Mucosa of stomach (tissue), 1 donor: ENCODE measurements around the gene NLRP13.

ENCODE experiments used
- H3K27me3 ChIP-seq: one replicate; pipeline ENCODE4 v1.7.0; 2013; ENCODE audit warnings: mild to moderate bottlenecking, low read length; ENCODE audit not compliant: control insufficient read depth, insufficient read depth
- H3K36me3 ChIP-seq: one replicate; pipeline ENCODE4 v1.7.0; 2013; ENCODE audit warnings: low read length; ENCODE audit not compliant: control insufficient read depth, insufficient read depth
- H3K4me1 ChIP-seq: one replicate; pipeline ENCODE4 v1.7.0; 2013; ENCODE audit warnings: mild to moderate bottlenecking, low read length; ENCODE audit not compliant: control insufficient read depth, insufficient read depth
- H3K4me3 ChIP-seq: one replicate; pipeline ENCODE4 v1.7.0; 2013; ENCODE audit warnings: low read length
- H3K9ac ChIP-seq: one replicate; pipeline ENCODE4 v1.7.0; 2013; ENCODE audit warnings: mild to moderate bottlenecking, low read length, moderate library complexity
- H3K9me3 ChIP-seq: one replicate; pipeline ENCODE4 v1.7.0; 2013; ENCODE audit warnings: mild to moderate bottlenecking, low read length, moderate library complexity; ENCODE audit not compliant: control insufficient read depth
- donor health status: Pancreatic carcinoma.

Gene NLRP13

DNA sequence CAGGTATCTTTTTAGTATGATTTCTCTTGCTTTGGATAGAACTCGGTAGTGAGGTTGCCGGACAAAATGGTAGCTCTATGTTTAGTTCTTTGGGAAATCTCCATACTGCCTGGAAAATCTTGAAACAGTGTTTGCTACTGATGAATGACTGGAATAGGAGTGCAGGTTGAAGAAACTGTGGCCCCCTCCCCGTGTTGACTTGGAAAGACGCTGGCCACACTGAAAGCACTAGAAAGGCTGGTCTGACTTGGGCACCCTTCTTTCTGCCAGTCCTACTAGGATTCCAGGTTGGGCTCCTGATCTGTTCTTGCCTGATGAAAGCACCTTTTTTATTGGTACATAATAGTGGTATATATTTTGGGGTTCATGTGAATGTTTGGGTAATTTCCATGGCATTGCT is 49.5 kb downstream of the NLRP13 start:
- Histone ChIP-seq H3K9me3 (no peaks in the 10 kb centered on the region), H3K4me1 (no peaks in the 10 kb centered on the region), H3K27me3 (no peaks in the 10 kb centered on the region)

DNA sequence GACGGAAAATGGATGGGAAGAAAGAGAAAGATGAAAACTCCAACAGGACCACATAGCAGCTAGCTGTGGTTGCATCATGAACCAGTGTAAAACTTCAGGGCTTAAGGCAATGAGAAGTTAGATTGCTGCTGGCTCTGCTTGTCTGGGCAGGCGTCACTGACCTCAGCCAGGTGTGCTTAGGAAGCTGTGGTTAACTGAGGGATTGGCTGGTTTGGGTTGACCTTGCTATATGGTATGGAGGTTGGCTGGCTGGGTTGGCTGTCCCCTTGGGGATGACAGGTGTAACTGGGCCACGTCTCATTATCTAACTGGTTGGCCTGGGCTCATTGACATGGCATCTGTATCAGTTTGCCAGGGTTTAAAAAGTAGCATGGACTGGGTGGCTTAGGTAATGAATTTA is 54.9 kb downstream of the NLRP13 start:
- Histone ChIP-seq H3K4me3 (no peak overlapping the region), H3K27me3 (no peaks in the 10 kb centered on the region), H3K9ac (no peak overlapping the region), H3K9me3 (no peaks in the 10 kb centered on the region), H3K4me1 (no peaks in the 10 kb centered on the region), H3K36me3 (no peaks in the 10 kb centered on the region)

More for the DNA sequence above, 49.5 kb downstream of the NLRP13 start:
- Histone ChIP-seq H3K9ac (no peak overlapping the region), H3K4me3 (no peak overlapping the region), H3K36me3 (no peaks in the 10 kb centered on the region)

- Histone ChIP-seq H3K9ac (no peak overlapping the region), H3K9me3 (no peaks in the 10 kb centered on the region), H3K27me3 (no peaks in the 10 kb centered on the region), H3K4me1 (no peaks in the 10 kb centered on the region), H3K36me3 (no peaks in the 10 kb centered on the region), H3K4me3 (no peak overlapping the region)
Observed at GRCh38 chr19:55870736-55871135, 61.4 kb downstream of the NLRP13 start.

- Histone ChIP-seq H3K4me1 (no peaks in the 10 kb centered on the region), H3K9me3 (no peaks in the 10 kb centered on the region), H3K27me3 (no peaks in the 10 kb centered on the region)
Observed at GRCh38 chr19:55867101-55867500, 65.0 kb downstream of the NLRP13 start.

GRCh38 chr19:55866521-55866920 is 65.6 kb downstream of the NLRP13 start:
- Histone ChIP-seq H3K9ac (no peak overlapping the region), H3K36me3 (no peaks in the 10 kb centered on the region), H3K4me1 (no peaks in the 10 kb centered on the region), H3K9me3 (no peaks in the 10 kb centered on the region), H3K4me3 (no peak overlapping the region), H3K27me3 (no peaks in the 10 kb centered on the region)

More at GRCh38 chr19:55867101-55867500, 65.0 kb downstream of the NLRP13 start:
- no peak overlapping the region for H3K4me3 ChIP-seq
- no peak overlapping the region for H3K9ac ChIP-seq
- no peaks in the 10 kb centered on the region for H3K36me3 ChIP-seq

DNA sequence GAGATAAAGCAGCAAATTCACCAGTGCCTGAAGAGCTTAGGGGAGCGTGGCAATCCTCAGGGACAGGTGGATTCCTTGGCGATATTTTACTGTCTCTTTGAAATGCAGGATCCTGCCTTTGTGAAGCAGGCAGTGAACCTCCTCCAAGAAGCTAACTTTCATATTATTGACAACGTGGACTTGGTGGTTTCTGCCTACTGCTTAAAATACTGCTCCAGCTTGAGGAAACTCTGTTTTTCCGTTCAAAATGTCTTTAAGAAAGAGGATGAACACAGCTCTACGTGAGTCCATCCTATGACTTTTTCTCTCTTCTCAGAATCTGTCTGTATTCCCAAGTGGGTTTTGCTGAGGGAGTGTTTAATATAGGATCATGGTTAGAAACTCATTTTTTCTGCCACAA is 73.2 kb downstream of the NLRP13 start:
- H3K4me1 ChIP-seq, result no peaks in the 10 kb centered on the region
- no peaks in the 10 kb centered on the region for H3K27me3 ChIP-seq
- H3K4me3 ChIP-seq, result no peak overlapping the region
- no peaks in the 10 kb centered on the region for H3K9me3 ChIP-seq
- no peak overlapping the region for H3K9ac ChIP-seq
- H3K36me3 ChIP-seq, result no peaks in the 10 kb centered on the region

DNA sequence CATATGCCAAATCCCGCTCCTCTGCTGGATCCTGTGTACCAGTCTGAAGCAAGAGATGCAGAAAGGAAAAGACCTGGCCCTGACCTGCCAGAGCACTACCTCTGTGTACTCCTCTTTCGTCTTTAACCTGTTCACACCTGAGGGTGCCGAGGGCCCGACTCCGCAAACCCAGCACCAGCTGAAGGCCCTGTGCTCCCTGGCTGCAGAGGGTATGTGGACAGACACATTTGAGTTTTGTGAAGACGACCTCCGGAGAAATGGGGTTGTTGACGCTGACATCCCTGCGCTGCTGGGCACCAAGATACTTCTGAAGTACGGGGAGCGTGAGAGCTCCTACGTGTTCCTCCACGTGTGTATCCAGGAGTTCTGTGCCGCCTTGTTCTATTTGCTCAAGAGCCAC is 73.7 kb downstream of the NLRP13 start:
- no peaks in the 10 kb centered on the region for H3K9me3 ChIP-seq

DNA sequence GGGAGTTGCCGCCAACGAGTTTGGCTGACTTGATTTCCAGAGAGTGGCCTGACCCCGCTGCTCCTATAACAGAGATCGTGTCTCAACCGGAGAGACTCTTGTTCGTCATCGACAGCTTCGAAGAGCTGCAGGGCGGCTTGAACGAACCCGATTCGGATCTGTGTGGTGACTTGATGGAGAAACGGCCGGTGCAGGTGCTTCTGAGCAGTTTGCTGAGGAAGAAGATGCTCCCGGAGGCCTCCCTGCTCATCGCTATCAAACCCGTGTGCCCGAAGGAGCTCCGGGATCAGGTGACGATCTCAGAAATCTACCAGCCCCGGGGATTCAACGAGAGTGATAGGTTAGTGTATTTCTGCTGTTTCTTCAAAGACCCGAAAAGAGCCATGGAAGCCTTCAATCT is 74.2 kb downstream of the NLRP13 start:
- Histone ChIP-seq H3K4me1 (no peaks in the 10 kb centered on the region), H3K36me3 (no peaks in the 10 kb centered on the region), H3K9me3 (no peaks in the 10 kb centered on the region), H3K9ac (no peak overlapping the region), H3K4me3 (no peak overlapping the region), H3K27me3 (no peaks in the 10 kb centered on the region)

More for the DNA sequence above, 73.7 kb downstream of the NLRP13 start:
- H3K36me3 ChIP-seq, result no peaks in the 10 kb centered on the region
- H3K4me1 ChIP-seq, result no peaks in the 10 kb centered on the region
- no peaks in the 10 kb centered on the region for H3K27me3 ChIP-seq
- no peak overlapping the region for H3K4me3 ChIP-seq
- no peak overlapping the region for H3K9ac ChIP-seq

DNA sequence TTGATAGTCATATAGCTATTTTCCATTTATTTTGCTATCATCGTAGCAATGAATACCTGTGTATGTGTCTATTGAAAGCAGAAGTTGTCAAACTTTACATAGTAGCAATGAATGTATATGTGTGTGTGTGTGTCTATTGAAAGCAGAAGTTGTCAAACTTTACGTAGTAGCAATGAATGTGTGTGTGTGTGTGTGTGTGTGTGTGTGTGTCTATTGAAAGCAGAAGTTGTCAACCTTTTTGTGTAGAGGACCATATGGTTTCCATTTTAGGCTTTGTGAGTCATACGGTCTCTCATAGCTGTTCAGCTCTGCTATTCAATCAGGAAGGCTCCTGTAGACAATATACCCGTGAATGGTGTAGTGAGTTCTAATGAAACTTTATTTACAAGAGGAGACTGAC is 75.0 kb downstream of the NLRP13 start:
- no peak overlapping the region for H3K4me3 ChIP-seq
- no peaks in the 10 kb centered on the region for H3K27me3 ChIP-seq
- H3K9me3 ChIP-seq, result no peaks in the 10 kb centered on the region
- no peaks in the 10 kb centered on the region for H3K4me1 ChIP-seq
- H3K36me3 ChIP-seq, result no peaks in the 10 kb centered on the region
- no peak overlapping the region for H3K9ac ChIP-seq

- Histone ChIP-seq H3K36me3 (no peaks in the 10 kb centered on the region), H3K4me1 (no peaks in the 10 kb centered on the region), H3K27me3 (no peaks in the 10 kb centered on the region), H3K4me3 (no peak overlapping the region), H3K9me3 (no peaks in the 10 kb centered on the region), H3K9ac (no peak overlapping the region)
Observed at GRCh38 chr19:55855160-55855559, 77.0 kb downstream of the NLRP13 start.
